Diencephalon (tissue), 1 donor: ENCODE data around the gene KRTAP26-1. TPM values are rescaled to one million over a fixed set of nuclear protein-coding genes. Genes with fewer than 3 reads are reported as not detected.

ENCODE experiments used
- small RNA-seq: library from RNA; depleted of rRNA; stranded (forward); fragments of <200 nt; gene quantifications from one replicate; pipeline ENCODE3, GENCODE V24; 2014
- total RNA-seq: library from RNA; depleted of rRNA; stranded (reverse); fragments of >200 nt; gene quantifications from one replicate; pipeline ENCODE4 v1.2.3, GENCODE V29; 2014

The KRTAP26-1 gene
- not detected for total RNA-seq

GRCh38 chr21:30320215-30320614, at the start of gene KRTAP26-1:
Gene KRTAP26-1 (minus strand): TSS chr21:30320315. CDS start chr21:30320035, 280 bp downstream.

GRCh38 chr21:30348506-30348905, 28.4 kb upstream of the KRTAP26-1 start, which contains the start of gene KRTAP23-1:
Gene KRTAP23-1 (minus strand): TSS chr21:30348606. CDS start chr21:30348606, 0 bp downstream.

GRCh38 chr21:30337276-30337744, 17.2 kb upstream of the KRTAP26-1 start, which contains the start of gene KRTAP27-1:
Gene KRTAP27-1 (minus strand): TSS chr21:30337694. CDS start chr21:30337668, 26 bp downstream.

GRCh38 chr21:30289215-30289614, 30.9 kb downstream of the KRTAP26-1 start, which contains the start of gene KRTAP25-1:
Gene KRTAP25-1 (minus strand): TSS chr21:30289514. CDS start chr21:30289490, 24 bp downstream.

GRCh38 chr21:30282850-30283249, 37.3 kb downstream of the KRTAP26-1 start, which contains the start of gene KRTAP24-1:
Gene KRTAP24-1 (minus strand): TSS chr21:30282950. CDS start chr21:30282932, 18 bp downstream.

Small RNA genes within 50 kb of the gene (small RNA-seq; reads per million reads assigned to genes)
- not detected for gene KRTAP23-1

Other genes with a start within 250 kb of the KRTAP26-1 start
- gene CLDN17, start 153.5 kb downstream of the KRTAP26-1 start, total RNA-seq, result not detected
- not detected for gene CLDN8, start 104.2 kb downstream of the KRTAP26-1 start, total RNA-seq
- not detected for gene KRTAP24-1, start 37.4 kb downstream of the KRTAP26-1 start, total RNA-seq
- gene KRTAP25-1, start 30.8 kb downstream of the KRTAP26-1 start, total RNA-seq, result not detected
- gene KRTAP27-1, start 17.4 kb upstream of the KRTAP26-1 start, total RNA-seq, result not detected
- gene KRTAP23-1, start 28.3 kb upstream of the KRTAP26-1 start, total RNA-seq, result not detected
- not detected for gene KRTAP13-2, start 52.0 kb upstream of the KRTAP26-1 start, total RNA-seq
- gene KRTAP13-1, start 75.7 kb upstream of the KRTAP26-1 start, total RNA-seq, result not detected
- gene KRTAP13-3, start 105.6 kb upstream of the KRTAP26-1 start, total RNA-seq, result not detected
- gene KRTAP13-4, start 109.9 kb upstream of the KRTAP26-1 start, total RNA-seq, result not detected
- gene KRTAP15-1, start 120.0 kb upstream of the KRTAP26-1 start, total RNA-seq, result not detected
- gene KRTAP19-1, start 160.1 kb upstream of the KRTAP26-1 start, total RNA-seq, result not detected
- gene KRTAP19-2, start 167.1 kb upstream of the KRTAP26-1 start, total RNA-seq, result not detected
- not detected for gene KRTAP19-3, start 171.7 kb upstream of the KRTAP26-1 start, total RNA-seq
- gene KRTAP19-4, start 176.8 kb upstream of the KRTAP26-1 start, total RNA-seq, result not detected
- not detected for gene KRTAP19-5, start 181.8 kb upstream of the KRTAP26-1 start, total RNA-seq
- gene KRTAP19-6, start 221.5 kb upstream of the KRTAP26-1 start, total RNA-seq, result not detected
- gene KRTAP19-7, start 241.0 kb upstream of the KRTAP26-1 start, total RNA-seq, result not detected